GM12801 (cell line): ENCODE results near the gene QRICH1.

Experiments used
- CTCF ChIP-seq: IDR thresholded peaks from one replicate; pipeline ENCODE4 v1.5.1; 2011; ENCODE audit warnings: control low read depth; ENCODE audit not compliant: insufficient read length; ENCODE audit errors: extremely low read depth

The QRICH1 gene

DNA sequence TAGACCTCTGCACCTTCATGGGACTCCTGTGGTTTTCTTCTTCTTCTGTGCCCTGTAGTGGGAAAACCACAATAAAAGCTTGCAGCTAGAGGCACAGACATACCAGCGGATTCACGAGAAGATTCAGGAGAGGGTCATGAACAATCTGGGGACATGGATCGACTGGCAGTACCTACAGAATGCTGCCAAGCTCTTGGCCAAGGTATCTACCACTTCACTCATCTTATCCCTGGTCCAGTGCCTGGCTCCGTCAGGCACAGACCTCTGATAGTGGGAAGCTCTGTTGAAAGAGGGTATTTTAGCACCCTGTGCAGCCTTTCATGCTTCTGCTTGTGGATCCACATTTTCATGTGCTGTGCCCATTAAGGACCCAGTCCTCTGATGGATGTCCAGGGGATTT is 113.6 kb downstream of the QRICH1 start:
- no peak for TF ChIP-seq CTCF
